ENCODE data around the gene USP10. TPM values are rescaled to one million over a fixed set of nuclear protein-coding genes. Genes with fewer than 3 reads are reported as not detected.

The USP10 gene
- 100 TPM for total RNA-seq (ENCODE audit: unreplicated experiment)
- long read RNA-seq, transcript USP10-201 (14 exons, 3,009 nt) = major isoform, 16 of 26 reads
- long read RNA-seq, partial matches to known transcripts = 2 of 26 reads
- long read RNA-seq, other reads (novel, unspliced or antisense) = 5 of 26 reads

- Mint-ChIP-seq H3K4me1 (ENCODE audit: low read depth, unreplicated experiment) (peaks cover 29% of the 10 kb centered on the region), H3K9me3 (ENCODE audit: unreplicated experiment) (peaks cover 7% of the 10 kb centered on the region), H3K27ac (ENCODE audit: unreplicated experiment) (peak within 1 kb of the TSS; percentile 89), H3K36me3 (ENCODE audit: unreplicated experiment) (no peaks in the 10 kb centered on the region), H3K27me3 (ENCODE audit: unreplicated experiment) (peaks cover 6% of the 10 kb centered on the region), H3K4me3 (ENCODE audit: unreplicated experiment) (peak within 1 kb of the TSS; percentile 98)
- peak; percentile 86 for DNase-seq
- no peak for TF ChIP-seq CTCF (IDR thresholded peaks at IDR 0.05; ENCODE audit: partially characterized antibody, unreplicated experiment)
Observed at GRCh38 chr16:84699712-84700445, at the start of gene USP10. TSS of gene USP10 (plus strand) at chr16:84700000. CDS start at chr16:84700091, 91 bp downstream.

GRCh38 chr16:84650062-84650991, 49.5 kb upstream of the USP10 start:
- peaks cover 7% of the 10 kb centered on the region for H3K9me3 Mint-ChIP-seq (ENCODE audit: unreplicated experiment)
- peaks cover 13% of the 10 kb centered on the region for H3K27me3 Mint-ChIP-seq (ENCODE audit: unreplicated experiment)
- no peak overlapping the region for H3K27ac Mint-ChIP-seq (ENCODE audit: unreplicated experiment)
- no peak for DNase-seq
- TF ChIP-seq CTCF (IDR thresholded peaks at IDR 0.05; ENCODE audit: partially characterized antibody, unreplicated experiment) = no peak
- H3K36me3 Mint-ChIP-seq (ENCODE audit: unreplicated experiment) = peaks cover 5% of the 10 kb centered on the region
- peaks cover 12% of the 10 kb centered on the region for H3K4me1 Mint-ChIP-seq (ENCODE audit: low read depth, unreplicated experiment)
- H3K4me3 Mint-ChIP-seq (ENCODE audit: unreplicated experiment) = peak overlapping the region; percentile 57

GRCh38 chr16:84652566-84652965, 47.2 kb upstream of the USP10 start:
- peaks cover 7% of the 10 kb centered on the region for H3K9me3 Mint-ChIP-seq (ENCODE audit: unreplicated experiment)
- H3K4me3 Mint-ChIP-seq (ENCODE audit: unreplicated experiment) = no peak overlapping the region
- H3K36me3 Mint-ChIP-seq (ENCODE audit: unreplicated experiment) = peaks cover 4% of the 10 kb centered on the region
- peaks cover 11% of the 10 kb centered on the region for H3K27me3 Mint-ChIP-seq (ENCODE audit: unreplicated experiment)
- peaks cover 11% of the 10 kb centered on the region for H3K4me1 Mint-ChIP-seq (ENCODE audit: low read depth, unreplicated experiment)
- DNase-seq = no peak
- H3K27ac Mint-ChIP-seq (ENCODE audit: unreplicated experiment) = no peak overlapping the region
- no peak for TF ChIP-seq CTCF (IDR thresholded peaks at IDR 0.05; ENCODE audit: partially characterized antibody, unreplicated experiment)

- H3K27ac Mint-ChIP-seq (ENCODE audit: unreplicated experiment) = no peak overlapping the region
- DNase-seq = no peak
- H3K27me3 Mint-ChIP-seq (ENCODE audit: unreplicated experiment) = peaks cover 8% of the 10 kb centered on the region
- H3K4me3 Mint-ChIP-seq (ENCODE audit: unreplicated experiment) = no peak overlapping the region
- peaks cover 8% of the 10 kb centered on the region for H3K4me1 Mint-ChIP-seq (ENCODE audit: low read depth, unreplicated experiment)
- H3K36me3 Mint-ChIP-seq (ENCODE audit: unreplicated experiment) = no peaks in the 10 kb centered on the region
- peaks cover 4% of the 10 kb centered on the region for H3K9me3 Mint-ChIP-seq (ENCODE audit: unreplicated experiment)
- no peak for TF ChIP-seq CTCF (IDR thresholded peaks at IDR 0.05; ENCODE audit: partially characterized antibody, unreplicated experiment)
Observed at GRCh38 chr16:84654238-84654637, 45.6 kb upstream of the USP10 start.

Data from glutamatergic neuron (in vitro differentiated cells).